Transverse colon (tissue), 4 donors: ENCODE data around the gene TMEM255B. TPM values are rescaled to one million over a fixed set of nuclear protein-coding genes. Genes with fewer than 3 reads are reported as not detected.

Source experiments
- DNase-seq: peaks from one replicate; pipeline ENCODE4 v3.0.0-alpha.2; 2019
- H3K27ac ChIP-seq, 4 donors: fragments of 200-600 bp; sonication (generic); 2 replicates each; pipeline ENCODE4 v1.5.1; 2016 to 2018; ENCODE audit warnings: inconsistent platforms in 4 of 4
- H3K27me3 ChIP-seq: fragments of 200-600 bp; sonication (generic); 2 replicates; pipeline ENCODE4 v1.5.1; 2017; ENCODE audit warnings: inconsistent platforms
- H3K36me3 ChIP-seq, 4 donors: fragments of 200-600 bp; sonication (generic); 2 replicates each; pipeline ENCODE4 v1.5.1; 2017 to 2019; ENCODE audit warnings: inconsistent platforms in 4 of 4
- H3K4me1 ChIP-seq, 4 donors: fragments of 200-600 bp; sonication (generic); 2 replicates each; pipeline ENCODE4 v1.5.1; 2017 to 2020; ENCODE audit warnings: inconsistent platforms in 4 of 4
- H3K4me3 ChIP-seq, 4 donors: fragments of 200-600 bp; sonication (generic); 1 replicate in 1 of 4; 2 replicates in 3 of 4; pipeline versions ENCODE4 v1.5.1 to v1.6.1; 2017 to 2019; ENCODE audit warnings: inconsistent platforms in 4 of 4
- H3K9me3 ChIP-seq, 2 donors: fragments of 200-600 bp; sonication (generic); 2 replicates each; pipeline ENCODE4 v1.5.1; 2017 to 2019; ENCODE audit warnings: inconsistent platforms in 2 of 2
- CTCF ChIP-seq, 5 experiments: fragments of 200-600 bp in 3 of 5; fragments of 450-650 bp in 2 of 5; sonication (generic) in 3 of 5; IDR thresholded peaks; 1 replicate in 2 of 5; 2 replicates in 3 of 5; pipeline ENCODE4 v1.5.1; 2016 to 2017; ENCODE audit warnings: antibody characterized with exemption in 5 of 5, inconsistent platforms in 3 of 5, mild to moderate bottlenecking in 2 of 5, moderate library complexity in 1 of 5
- EP300 ChIP-seq: sonication (generic); formaldehyde crosslinking; IDR thresholded peaks from one replicate; pipeline ENCODE4 v1.6.1; 2017; ENCODE audit warnings: antibody characterized with exemption, low read depth
- POLR2A ChIP-seq: fragments of 450-650 bp; IDR thresholded peaks from one replicate; pipeline ENCODE4 v1.6.1; 2016; ENCODE audit warnings: antibody characterized with exemption, mild to moderate bottlenecking, moderate library complexity
- POLR2AphosphoS5 ChIP-seq, 3 donors: sonication (generic); formaldehyde crosslinking; IDR thresholded peaks; one replicate each; pipeline ENCODE4 v1.6.1; 2016; ENCODE audit warnings: antibody characterized with exemption in 3 of 3
- WGBS, 2 donors: methylation state at CpG; one replicate each; pipeline ENCODE4 v1.1.5; 2018; ENCODE audit warnings: low coverage in 1 of 2; 5-methylcytosine and 5-hydroxymethylcytosine counted together
- in situ Hi-C, 4 donors: fragments of 200-750 bp; cut with MboI; loops; one replicate each; pipeline versions ENCODE4 v1.15.0 to v1.15.1; 2017; ENCODE audit warnings: low sequenced_read_pairs in 3 of 4, low pct_ligation_motif_present in 1 of 4, low pct_unique_long_range_greater_than_20kb in 1 of 4
- intact Hi-C: fragments of 100-400 bp; cut with DNase I; formaldehyde crosslinking; loops from one replicate; pipeline ENCODE4 v1.15.1; 2023; ENCODE audit warnings: low total_unique reads
- total RNA-seq, 4 donors: library from RNA; depleted of rRNA; stranded (reverse); fragments of >200 nt; gene quantifications; one replicate each; pipeline ENCODE4 v1.1.0, GENCODE V29; 2016

The TMEM255B gene
- total RNA-seq, 4 donors from 2014 or later, result 0.79 to 27.7 (median 9.4) TPM

- no peaks in the 10 kb centered on the region for H3K9me3 ChIP-seq
- H3K27me3 ChIP-seq, result no peaks in the 10 kb centered on the region
- DNase-seq, result no peak
- no peaks in the 10 kb centered on the region for H3K36me3 ChIP-seq
- H3K4me1 ChIP-seq, result peaks cover 0 to 3% (median 0%) of the 10 kb centered on the region in 4 donors
- 89% methylated on average over 32 of the region's 39 CpGs; no CpG with 5 or more reads in 1 of the 2 donors for WGBS, 2 donors
- no peak overlapping the region for H3K4me3 ChIP-seq
- no peak for TF ChIP-seq POLR2A
- TF ChIP-seq POLR2AphosphoS5 (IDR thresholded peaks at IDR 0.05), result no peak
- TF ChIP-seq CTCF (IDR thresholded peaks at IDR 0.05), result no peak
- TF ChIP-seq EP300, result no peak
- intact Hi-C loops, result no loop called here
- in situ Hi-C loops, result no loop called here
- H3K27ac ChIP-seq, result no peak overlapping the region
Observed at GRCh38 chr13:113804703-113805430, 45.8 kb downstream of the TMEM255B start.

GRCh38 chr13:113805431-113806103 lies 46.5 kb downstream of the TMEM255B start:
- WGBS, 2 donors, result 80 to 90% methylated on average over 2 to 27 of the region's 27 CpGs
- Histone ChIP-seq H3K36me3 (no peaks in the 10 kb centered on the region), H3K27me3 (no peaks in the 10 kb centered on the region), H3K9me3 (no peaks in the 10 kb centered on the region), H3K27ac (no peak overlapping the region), H3K4me1 (peaks cover 0 to 3% (median 0%) of the 10 kb centered on the region in 4 donors), H3K4me3 (no peak overlapping the region)
- in situ Hi-C loops (no loop called here), intact Hi-C loops (no loop called here)
- no peak for DNase-seq
- TF ChIP-seq EP300, result no peak
- no peak for TF ChIP-seq POLR2AphosphoS5 (IDR thresholded peaks at IDR 0.05)
- TF ChIP-seq CTCF (IDR thresholded peaks at IDR 0.05), result no peak

GRCh38 chr13:113806104-113806471 lies 47.1 kb downstream of the TMEM255B start:
- whole genome bisulfite sequencing, 2 donors, result 73 to 95% methylated on average over 2 to 5 of the region's 11 CpGs
- no peak for DNase-seq
- intact Hi-C loops, result no loop called here

More at GRCh38 chr13:113806104-113806471, 47.1 kb downstream of the TMEM255B start:
- Histone ChIP-seq H3K4me1 (peaks cover 0 to 3% (median 0%) of the 10 kb centered on the region in 4 donors), H3K27ac (no peak overlapping the region), H3K36me3 (no peaks in the 10 kb centered on the region), H3K27me3 (no peaks in the 10 kb centered on the region), H3K4me3 (no peak overlapping the region), H3K9me3 (no peaks in the 10 kb centered on the region)
- TF ChIP-seq CTCF (IDR thresholded peaks at IDR 0.05) (no peak), POLR2AphosphoS5 (IDR thresholded peaks at IDR 0.05) (no peak), POLR2A (no peak), EP300 (no peak)
- in situ Hi-C loops, result no loop called here
